BJ (cell line): Measurements from ENCODE around the gene FRAS1. TPM values are rescaled to one million over a fixed set of nuclear protein-coding genes. Genes with fewer than 3 reads are reported as not detected.
A peak's percentile ranks its signal among the peaks of the same experiment; 100 is the strongest.

Experiments
- CTCF ChIA-PET: fragments of 350-600 bp; formaldehyde crosslinking; extraction: SDS; loops from one replicate; lab custom pipeline; 2021; ENCODE audit warnings: antibody characterized with exemption, inconsistent platforms; lab: Yijun Ruan, JAX
- POLR2A ChIA-PET: fragments of 300-600 bp; sonication (Branson Sonifier 250); formaldehyde crosslinking; extraction: SDS; loops from one replicate; lab custom pipeline; 2021; ENCODE audit warnings: antibody characterized with exemption; lab: Charles Lee
- DNase-seq: peaks from one replicate; pipeline ENCODE4 v3.0.0-alpha.2; 2011; ENCODE audit warnings: low read depth
- H3K27me3 ChIP-seq: 2 replicates; pipeline ENCODE4 v1.6.0; 2011; ENCODE audit warnings: low read length; ENCODE audit not compliant: control insufficient read depth, insufficient read depth
- H3K36me3 ChIP-seq: 2 replicates; pipeline ENCODE4 v1.5.1; 2011; ENCODE audit warnings: low read length; ENCODE audit not compliant: control insufficient read depth, insufficient read depth
- H3K4me3 ChIP-seq: 2 replicates; pipeline ENCODE4 v1.5.1; 2011; ENCODE audit warnings: low read depth, mild to moderate bottlenecking, control low read depth, low read length
- CTCF ChIP-seq: IDR thresholded peaks from 2 replicates; pipeline ENCODE4 v1.5.1; 2011; ENCODE audit warnings: low read depth, mild to moderate bottlenecking, control low read depth, inconsistent platforms, low read length, moderate library complexity; ENCODE audit not compliant: insufficient read depth
- polyA plus RNA-seq: library from polyadenylated mRNA; depleted of rRNA; stranded (reverse); fragments of >200 nt; gene quantifications from 2 replicates; pipeline ENCODE4 v1.2.3, GENCODE V29; 2011

The FRAS1 gene
- polyA plus RNA-seq, 1 experiment, result 4.4 TPM

GRCh38 chr4:78552389-78553042, 495.4 kb downstream of the FRAS1 start:
- no peak for DNase-seq
- Histone ChIP-seq H3K27me3 (peaks cover 2% of the 10 kb centered on the region; the same call in 1 of the 2 replicates), H3K4me3 (no peak overlapping the region), H3K36me3 (no peaks in the 10 kb centered on the region)
- CTCF ChIA-PET, result interaction anchor here (1.6 kb wide), 1 partner anchor 8 kb away, joined by 6 read pairs; no protein-coding TSS in a partner anchor
- POLR2A ChIA-PET, result no interaction called here
- TF ChIP-seq CTCF, result no peak

- POLR2A ChIA-PET, result no interaction called here
Observed at GRCh38 chr4:78553043-78553396, 495.9 kb downstream of the FRAS1 start.

GRCh38 chr4:78553529-78554060, 496.5 kb downstream of the FRAS1 start:
- peaks cover 2% of the 10 kb centered on the region; the same call in 1 of the 2 replicates for H3K27me3 ChIP-seq
- peak; percentile 38 for DNase-seq
- no peak for TF ChIP-seq CTCF
- ChIA-PET CTCF (no interaction called here), POLR2A (interaction anchor here (0.6 kb wide), 1 partner anchor 223 kb away, joined by 3 read pairs; the partner anchor contains the start of gene BMP2K)
- no peaks in the 10 kb centered on the region for H3K36me3 ChIP-seq
- no peak overlapping the region for H3K4me3 ChIP-seq

More at GRCh38 chr4:78553043-78553396, 495.9 kb downstream of the FRAS1 start:
- Histone ChIP-seq H3K4me3 (no peak overlapping the region), H3K27me3 (peaks cover 2% of the 10 kb centered on the region; the same call in 1 of the 2 replicates), H3K36me3 (no peaks in the 10 kb centered on the region)
- no peak for TF ChIP-seq CTCF
- CTCF ChIA-PET, result no interaction called here
- no peak for DNase-seq

- ChIA-PET CTCF (no interaction called here), POLR2A (no interaction called here)
- no peak for DNase-seq
- H3K27me3 ChIP-seq, result no peaks in the 10 kb centered on the region
- no peak for TF ChIP-seq CTCF
- no peaks in the 10 kb centered on the region for H3K36me3 ChIP-seq
- H3K4me3 ChIP-seq, result no peak overlapping the region
Observed at GRCh38 chr4:78556665-78557064, 499.5 kb downstream of the FRAS1 start.

DNA sequence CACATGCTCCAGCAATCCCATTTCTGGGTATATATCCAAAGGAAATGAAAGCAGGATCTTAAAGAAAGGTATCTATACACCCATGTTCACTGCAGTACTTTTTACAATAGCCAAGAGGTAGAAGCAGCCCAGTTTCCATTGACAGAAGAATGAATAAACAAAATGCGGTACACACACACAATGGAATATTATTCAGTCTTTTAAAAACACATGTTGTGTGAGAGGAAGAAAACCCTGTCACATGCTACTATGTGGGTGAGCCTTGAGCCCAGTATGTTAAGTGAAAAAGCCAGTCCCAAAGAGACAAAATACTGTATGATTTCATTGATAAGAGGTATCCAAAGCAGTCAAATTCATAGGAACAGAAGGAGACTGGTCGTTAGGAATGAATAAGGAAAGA, 500.7 kb downstream of the FRAS1 start:
- CTCF ChIA-PET, result no interaction called here
- H3K4me3 ChIP-seq, result no peak overlapping the region
- no peak for TF ChIP-seq CTCF
- DNase-seq, result no peak
- H3K36me3 ChIP-seq, result no peaks in the 10 kb centered on the region
- POLR2A ChIA-PET, result no interaction called here
- no peaks in the 10 kb centered on the region for H3K27me3 ChIP-seq
